GM18873 (cell line): Measurements from ENCODE around the gene IL21.
"Not testable (repeated sequence)": the region's sequence is repeated elsewhere in the genome, so short reads cannot be mapped to it uniquely, and the experiment has no call there.

Source experiments
- ATAC-seq: cut with Tn5 transposase; IDR thresholded peaks from one replicate; pipeline ENCODE4 v1.9.1; 2021; ENCODE audit warnings: mild to moderate bottlenecking, moderate library complexity, moderate number of reproducible peaks; ENCODE audit not compliant: unreplicated experiment, low FRiP score

Gene IL21

GRCh38 chr4:122621016-122621507, at the start of gene IL21:
Gene IL21, minus strand, starts transcription at chr4:122621066. Its CDS starts 55 bp downstream, at chr4:122621011.
- ATAC-seq: no peak

- no peak for ATAC-seq
Measured at GRCh38 chr4:122669911-122670738, 49.3 kb upstream of the IL21 start.

- no peak for ATAC-seq
Measured at GRCh38 chr4:122668241-122668640, 47.4 kb upstream of the IL21 start.

GRCh38 chr4:122666527-122667245, 45.8 kb upstream of the IL21 start:
- ATAC-seq: no peak

GRCh38 chr4:122665161-122665929, 44.5 kb upstream of the IL21 start:
- no peak for ATAC-seq

- no peak for ATAC-seq
Measured at GRCh38 chr4:122663814-122664610, 43.1 kb upstream of the IL21 start.

GRCh38 chr4:122663291-122663690, 42.4 kb upstream of the IL21 start:
- no peak for ATAC-seq

- no peak for ATAC-seq
Measured at GRCh38 chr4:122662701-122663100, 41.8 kb upstream of the IL21 start.

- no peak for ATAC-seq
Measured at GRCh38 chr4:122661176-122662160, 40.6 kb upstream of the IL21 start.

- peak; percentile 93 for ATAC-seq
Measured at GRCh38 chr4:122658818-122659295, 38.0 kb upstream of the IL21 start.

GRCh38 chr4:122658377-122658776, 37.5 kb upstream of the IL21 start:
- no peak for ATAC-seq

- ATAC-seq: no peak
Measured at GRCh38 chr4:122657553-122657952, 36.7 kb upstream of the IL21 start.

- not testable (repeated sequence) for ATAC-seq
Measured at GRCh38 chr4:122656583-122656982, 35.7 kb upstream of the IL21 start.

GRCh38 chr4:122652379-122652778, 31.5 kb upstream of the IL21 start:
- no peak for ATAC-seq

- no peak for ATAC-seq
Measured at GRCh38 chr4:122650148-122650547, 29.3 kb upstream of the IL21 start.

- no peak for ATAC-seq
Measured at GRCh38 chr4:122647656-122648055, 26.8 kb upstream of the IL21 start.

- no peak for ATAC-seq
Measured at GRCh38 chr4:122643257-122643656, 22.4 kb upstream of the IL21 start.

GRCh38 chr4:122639181-122639580, 18.3 kb upstream of the IL21 start:
- no peak for ATAC-seq

- ATAC-seq: peak; percentile 51
Measured at GRCh38 chr4:122636697-122637096, 15.8 kb upstream of the IL21 start.
